HG03469 (cell line): ENCODE results near the gene TMEM271.
"Not testable (repeated sequence)": the region's sequence is repeated elsewhere in the genome, so short reads cannot be mapped to it uniquely, and the experiment has no call there.

Experiments used
- ATAC-seq: cut with Tn5 transposase; IDR thresholded peaks from one replicate; pipeline ENCODE4 v1.9.1; 2021; ENCODE audit warnings: mild to moderate bottlenecking, moderate library complexity, moderate number of reproducible peaks; ENCODE audit not compliant: unreplicated experiment

TMEM271 gene

DNA sequence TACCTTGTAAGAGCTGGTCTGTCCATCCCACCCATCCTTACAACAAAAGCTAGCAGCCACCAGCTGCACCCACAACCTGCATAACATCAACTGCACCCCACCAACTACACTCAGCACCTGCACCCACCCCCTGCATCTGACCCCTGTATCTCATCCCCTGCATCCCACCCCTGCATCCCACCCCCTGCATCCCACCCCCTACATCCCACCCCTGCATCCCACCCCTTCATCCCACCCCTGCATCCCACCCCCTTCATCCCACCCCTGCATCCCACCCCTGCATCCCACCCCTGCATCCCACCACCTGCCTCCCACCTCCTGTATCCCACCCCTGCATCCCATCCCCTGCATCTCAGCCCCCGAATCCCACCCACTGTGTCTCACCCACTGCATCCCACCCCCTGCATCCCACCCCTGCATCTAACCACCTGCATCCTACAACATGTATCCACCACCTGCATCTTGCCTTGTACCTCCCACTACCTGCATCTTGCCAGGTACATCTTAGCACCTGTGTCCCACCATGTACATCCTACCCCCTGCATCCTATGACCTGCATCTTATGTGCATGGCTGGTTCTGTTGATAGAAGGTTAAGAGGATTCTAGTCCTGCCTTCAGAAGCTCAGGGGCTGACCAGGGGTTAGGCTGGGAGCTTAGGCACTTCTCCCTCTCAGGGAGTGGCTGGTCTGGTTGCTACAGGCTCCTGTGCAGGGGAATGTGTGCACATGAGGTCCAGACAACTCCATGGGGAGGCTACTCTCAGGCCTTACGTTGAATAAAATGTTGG is 9.4 kb downstream of the TMEM271 start:
- no peak for ATAC-seq

DNA sequence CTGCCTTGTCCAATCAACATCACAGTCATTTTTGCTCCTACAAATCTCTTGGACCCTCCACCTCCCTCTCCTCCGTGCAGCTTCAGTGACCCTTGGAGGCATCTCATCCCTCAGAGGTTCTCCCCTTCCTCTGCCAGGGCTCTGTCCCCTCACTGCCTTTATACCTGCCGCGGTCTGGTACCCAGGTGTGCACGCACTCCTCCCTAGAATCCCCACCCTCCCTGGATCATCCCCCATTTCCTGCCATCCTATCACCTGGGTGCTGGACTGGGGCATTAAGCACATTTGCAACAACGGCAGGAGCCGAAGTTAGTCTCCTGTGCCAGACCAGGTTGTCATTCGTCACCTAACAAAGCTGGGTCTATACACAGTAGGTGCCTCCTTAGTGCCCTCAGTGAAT is 10.1 kb downstream of the TMEM271 start:
- ATAC-seq, result no peak

GRCh38 chr4:565614-566013 is 10.5 kb downstream of the TMEM271 start:
- not testable (repeated sequence) for ATAC-seq

- not testable (repeated sequence) for ATAC-seq
Measured at GRCh38 chr4:562458-562857, 13.6 kb downstream of the TMEM271 start.

- ATAC-seq, result no peak
Measured at GRCh38 chr4:561426-561825, 14.7 kb downstream of the TMEM271 start.

DNA sequence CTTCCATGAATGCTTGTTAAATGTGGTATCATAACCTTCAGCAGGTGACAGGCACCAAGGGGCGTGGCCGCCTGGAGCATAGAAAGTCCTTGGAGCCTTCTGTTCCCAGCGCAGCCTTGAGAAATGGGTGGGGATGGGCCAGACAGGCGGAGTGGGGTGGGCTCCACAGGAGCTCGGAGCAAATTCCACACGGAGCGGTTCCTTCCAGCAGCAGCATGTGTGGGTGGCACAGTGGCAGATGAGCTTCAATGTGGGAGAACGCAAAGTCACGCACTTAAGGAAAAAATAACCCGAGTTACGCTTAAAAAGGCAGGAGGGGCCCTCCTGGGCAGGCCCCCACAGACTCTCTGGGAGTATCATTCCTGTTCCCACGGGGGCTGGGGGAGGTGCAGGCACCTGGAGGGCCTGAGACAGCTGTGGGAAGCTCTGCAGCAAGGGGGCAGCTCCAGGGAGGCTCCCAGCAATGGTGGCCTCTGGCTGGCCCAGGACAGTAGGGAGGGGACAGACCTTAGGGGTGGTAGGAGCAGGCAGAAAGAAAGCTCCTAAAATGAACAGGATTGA is 15.3 kb downstream of the TMEM271 start:
- ATAC-seq, result no peak

GRCh38 chr4:560061-560460 is 16.0 kb downstream of the TMEM271 start:
- ATAC-seq, result no peak

- no peak for ATAC-seq
Measured at GRCh38 chr4:555566-556275, 20.4 kb downstream of the TMEM271 start.

DNA sequence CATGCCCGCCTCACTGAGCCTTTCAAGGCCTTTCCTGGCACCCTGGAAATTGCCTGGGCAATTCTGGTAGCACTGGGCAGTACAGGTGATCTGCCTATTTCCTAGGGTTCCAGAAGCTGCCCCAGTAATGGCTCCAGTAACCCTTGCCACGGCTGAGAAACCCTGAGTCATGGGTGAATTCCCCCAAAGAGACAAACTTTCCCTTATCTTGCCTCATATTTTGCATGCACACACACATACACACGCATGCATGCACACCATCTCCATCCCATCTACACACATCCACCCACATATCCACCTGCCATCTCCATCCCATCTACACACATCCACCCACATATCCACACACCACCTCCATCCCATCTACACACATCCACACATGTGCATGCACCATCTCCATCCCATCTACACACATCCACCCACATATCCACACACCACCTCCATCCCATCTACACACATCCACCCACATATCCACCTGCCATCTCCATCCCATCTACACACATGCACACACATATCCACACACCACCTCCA is 21.2 kb downstream of the TMEM271 start:
- not testable (repeated sequence) for ATAC-seq

DNA sequence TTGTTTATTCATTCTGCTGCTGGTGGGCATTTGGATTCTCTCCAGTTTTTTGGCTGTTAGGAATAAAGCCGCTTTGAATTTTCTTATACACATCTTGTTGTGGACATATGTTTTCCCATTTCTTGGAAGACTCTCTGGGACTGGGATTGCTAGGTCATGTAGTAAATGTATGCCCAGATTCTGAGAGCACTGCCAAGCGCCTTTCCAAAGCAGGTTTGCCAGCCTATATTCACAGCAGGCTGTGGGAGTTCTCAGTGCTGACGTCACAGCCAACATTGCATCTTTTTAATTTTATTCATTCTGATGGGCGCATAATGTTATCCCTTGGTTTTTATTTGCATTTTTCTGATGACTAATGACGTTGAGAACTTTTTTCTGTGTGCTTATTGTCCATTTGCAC is 24.1 kb downstream of the TMEM271 start:
- ATAC-seq, result no peak

GRCh38 chr4:550268-550667 is 25.8 kb downstream of the TMEM271 start:
- not testable (repeated sequence) for ATAC-seq

GRCh38 chr4:548976-549375 is 27.1 kb downstream of the TMEM271 start:
- no peak for ATAC-seq

DNA sequence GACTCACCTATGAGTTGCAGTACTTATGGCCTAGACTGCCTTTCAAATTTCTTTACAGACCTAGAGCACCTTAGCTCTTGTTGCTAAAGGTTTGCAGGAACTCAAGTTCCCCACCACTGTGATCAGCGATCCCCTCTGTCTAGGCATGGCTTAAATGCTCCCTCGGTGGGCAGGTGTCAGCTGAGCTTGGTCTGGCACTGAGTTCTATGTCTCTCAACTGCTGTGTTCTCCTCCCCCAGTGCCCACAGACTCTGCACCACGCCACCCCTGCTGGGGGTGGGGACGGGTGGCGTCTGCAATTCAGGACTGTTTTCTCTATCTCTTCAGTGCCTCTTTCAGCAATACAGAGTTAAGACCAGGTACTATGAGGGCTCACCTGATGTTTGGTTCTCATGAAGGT is 30.5 kb downstream of the TMEM271 start:
- no peak for ATAC-seq

- no peak for ATAC-seq
Measured at GRCh38 chr4:544386-545105, 31.5 kb downstream of the TMEM271 start.

DNA sequence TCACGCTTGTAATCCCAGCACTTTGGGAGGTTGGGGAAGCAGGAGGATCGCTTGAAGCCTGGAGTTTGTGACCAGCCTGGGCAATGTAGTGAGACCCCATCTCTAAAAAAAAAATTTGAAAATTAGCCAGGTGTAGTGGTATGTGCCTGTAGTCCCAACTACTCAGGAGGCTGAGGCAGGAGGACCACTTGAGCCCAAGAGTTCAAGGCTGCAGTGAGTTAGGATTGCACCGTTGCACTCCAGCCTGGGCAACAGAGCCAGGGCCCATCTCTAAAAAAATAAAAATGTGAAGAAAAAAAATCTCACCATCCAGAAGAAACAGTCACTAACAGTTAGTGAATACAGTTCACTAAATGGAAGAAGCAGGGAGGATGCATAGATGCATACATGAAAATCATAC is 34.8 kb downstream of the TMEM271 start:
- ATAC-seq, result no peak

GRCh38 chr4:538542-539142 is 37.5 kb downstream of the TMEM271 start:
- no peak for ATAC-seq

DNA sequence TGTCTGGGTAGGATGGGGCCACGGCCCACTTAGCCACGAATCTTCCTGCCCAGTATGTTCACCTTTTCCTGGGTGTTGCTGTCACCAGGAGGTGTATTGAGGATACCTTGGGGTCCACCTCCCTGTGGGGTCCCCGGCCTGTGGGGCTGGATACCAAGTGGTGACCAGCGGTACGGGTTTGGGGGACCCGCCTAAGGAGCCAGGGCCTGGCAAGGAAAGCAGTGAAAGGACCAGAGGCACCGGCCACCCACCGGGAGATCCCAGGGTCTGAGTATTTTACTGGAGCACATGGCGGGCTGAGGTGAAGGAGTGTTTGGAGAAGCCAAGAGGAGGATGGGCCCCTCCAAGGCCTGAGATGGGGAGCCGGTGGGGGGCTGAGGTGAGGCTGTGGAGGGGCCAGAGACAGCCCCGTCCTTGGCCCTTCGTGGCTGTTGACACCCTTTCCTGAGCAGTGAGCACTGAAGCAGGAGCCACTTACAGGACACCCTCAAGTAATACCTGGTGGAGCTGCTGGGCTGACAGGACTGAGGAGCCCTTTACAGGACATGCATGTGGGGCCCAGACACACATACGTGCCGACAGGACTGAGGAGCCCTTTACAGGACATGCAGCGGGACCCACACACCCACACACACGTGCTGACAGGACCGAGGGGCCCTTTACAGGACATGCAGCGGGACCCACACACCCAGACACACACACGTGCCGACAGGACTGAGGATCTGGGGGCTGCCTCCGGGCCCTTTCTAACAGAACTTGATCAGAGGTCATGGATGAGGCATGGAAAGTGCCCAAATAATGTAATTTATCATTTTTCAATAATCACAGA is 38.4 kb downstream of the TMEM271 start:
- ATAC-seq, result no peak

DNA sequence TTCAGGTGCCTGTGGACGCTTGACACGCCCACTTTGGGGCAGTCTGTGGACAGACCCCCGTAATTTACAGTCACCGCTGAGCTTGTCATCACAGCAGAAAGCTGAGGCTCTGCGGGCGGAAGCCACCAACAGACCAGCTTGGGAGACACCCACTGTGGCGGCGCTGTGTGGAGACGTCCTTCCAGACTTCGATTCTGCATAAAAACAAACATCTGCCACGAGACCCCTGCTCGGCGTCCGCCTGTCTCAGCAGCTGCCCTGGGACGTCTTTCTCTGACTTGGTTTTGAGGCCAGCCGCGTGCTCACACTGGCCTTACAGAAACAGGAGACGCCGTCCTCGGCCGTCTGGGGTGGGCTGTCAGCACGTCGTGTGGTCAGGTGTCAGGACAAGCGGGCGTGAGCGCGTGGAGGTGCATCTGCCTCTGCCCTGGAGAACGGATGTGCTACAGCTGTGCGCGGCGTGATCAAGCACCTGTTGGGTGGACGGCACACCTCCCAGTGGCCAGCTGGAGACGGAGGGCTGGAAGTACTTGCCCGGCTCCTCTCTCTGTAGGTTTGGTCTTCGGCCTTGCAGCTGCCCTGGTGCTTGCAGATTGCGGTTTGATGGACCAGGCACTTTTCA is 39.6 kb downstream of the TMEM271 start:
- no peak for ATAC-seq

DNA sequence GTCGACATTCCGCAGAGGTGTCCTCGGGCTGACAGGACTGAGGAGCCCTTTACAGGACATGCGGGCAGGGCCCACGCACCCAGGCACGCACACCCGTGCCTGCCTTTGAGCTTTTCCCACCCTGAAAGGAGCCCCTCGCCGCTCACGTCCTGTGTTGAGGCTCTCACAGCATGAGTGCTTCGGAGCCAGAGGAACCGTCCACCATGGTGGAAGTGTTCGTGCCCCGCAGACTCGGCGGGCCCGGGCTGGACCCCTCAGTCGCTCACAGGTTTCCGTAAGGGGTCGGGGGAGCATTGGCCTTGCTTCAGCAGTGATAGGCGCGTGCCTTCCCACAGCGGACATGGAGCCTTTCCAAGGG is 40.2 kb downstream of the TMEM271 start:
- ATAC-seq, result no peak
